ENCODE results near the gene OXA1L. TPM values are rescaled to one million over a fixed set of nuclear protein-coding genes. Genes with fewer than 3 reads are reported as not detected.

The OXA1L gene
- total RNA-seq, 1 experiment from 2014 or later: 71.3 TPM

- ATAC-seq (no peak), DNase-seq (ENCODE audit: low read depth, low spot score) (no peak)
- H3K4me3 ChIP-seq (ENCODE audit: low read depth in 2 of 2, low read length in 2 of 2): no peak overlapping the region
- no peaks in the 10 kb centered on the region for H3K9me3 ChIP-seq (ENCODE audit: control insufficient read depth, insufficient read depth, low read depth, low read length)
- no peak for TF ChIP-seq CTCF (IDR thresholded peaks at IDR 0.05)
- no peak for TF ChIP-seq POLR2AphosphoS5 (IDR thresholded peaks at IDR 0.05; ENCODE audit: low read depth, low read length)
- no peak for TF ChIP-seq SIN3A (IDR thresholded peaks at IDR 0.05; ENCODE audit: borderline replicate concordance, insufficient read depth, low read depth, low read length)
- TF ChIP-seq TCF7L2 (IDR thresholded peaks at IDR 0.05; ENCODE audit: low read depth, low read length): no peak
- TF ChIP-seq REST (IDR thresholded peaks at IDR 0.05; ENCODE audit: insufficient read depth in 1 of 2, low read depth in 2 of 2, low read length in 1 of 2): no peak
- CTCF ChIA-PET: no interaction called here
- H3K27ac ChIP-seq (ENCODE audit: low read length): no peak overlapping the region
- H3K4me1 ChIP-seq (ENCODE audit: control insufficient read depth, insufficient read depth, low read length): no peaks in the 10 kb centered on the region
- intact Hi-C loops (cut with micrococcal nuclease; ENCODE audit: unreplicated experiment) (no loop called here), in situ Hi-C loops (cut with HindIII; ENCODE audit: low pct_unique_long_range_greater_than_20kb, low sequenced_read_pairs) (no loop called here)
- POLR2A ChIA-PET: interaction anchor here (1.0 kb wide), 1 partner anchor 42 kb away, joined by 3 read pairs; no protein-coding TSS in a partner anchor
- no TSS peak for BruUV-seq (replicated peaks)
- no peaks in the 10 kb centered on the region for H3K36me3 ChIP-seq (ENCODE audit: control insufficient read depth, insufficient read depth, low read length)
- no peaks in the 10 kb centered on the region for H3K27me3 ChIP-seq (ENCODE audit: control insufficient read depth, insufficient read depth, low read length)
Measured at GRCh38 chr14:22781301-22781991, 15.0 kb downstream of the OXA1L start.

GRCh38 chr14:22786685-22787084 lies 20.2 kb downstream of the OXA1L start:
- ChIA-PET POLR2A (no interaction called here), CTCF (no interaction called here)
- H3K36me3 ChIP-seq (ENCODE audit: control insufficient read depth, insufficient read depth, low read length): no peaks in the 10 kb centered on the region
- no peaks in the 10 kb centered on the region for H3K27me3 ChIP-seq (ENCODE audit: control insufficient read depth, insufficient read depth, low read length)
- H3K4me3 ChIP-seq (ENCODE audit: low read depth in 2 of 2, low read length in 2 of 2): no peak overlapping the region
- ATAC-seq: no peak
- no peaks in the 10 kb centered on the region for H3K9me3 ChIP-seq (ENCODE audit: control insufficient read depth, insufficient read depth, low read depth, low read length)
- no peak for DNase-seq (ENCODE audit: low read depth, low spot score)
- in situ Hi-C loops (cut with HindIII; ENCODE audit: low pct_unique_long_range_greater_than_20kb, low sequenced_read_pairs) (no loop called here), intact Hi-C loops (cut with micrococcal nuclease; ENCODE audit: unreplicated experiment) (no loop called here)
- no TSS peak for BruUV-seq (replicated peaks)
- H3K27ac ChIP-seq (ENCODE audit: low read length): no peak overlapping the region
- no peak for TF ChIP-seq SIN3A (IDR thresholded peaks at IDR 0.05; ENCODE audit: borderline replicate concordance, insufficient read depth, low read depth, low read length)
- no peak for TF ChIP-seq CTCF (IDR thresholded peaks at IDR 0.05)
- TF ChIP-seq POLR2AphosphoS5 (IDR thresholded peaks at IDR 0.05; ENCODE audit: low read depth, low read length): no peak
- TF ChIP-seq REST (IDR thresholded peaks at IDR 0.05; ENCODE audit: insufficient read depth in 1 of 2, low read depth in 2 of 2, low read length in 1 of 2): no peak
- no peak for TF ChIP-seq TCF7L2 (IDR thresholded peaks at IDR 0.05; ENCODE audit: low read depth, low read length)
- no peaks in the 10 kb centered on the region for H3K4me1 ChIP-seq (ENCODE audit: control insufficient read depth, insufficient read depth, low read length)

Data from Panc1 (cell line).